HG03565 (cell line): Measurements from ENCODE around the gene VSX2.

ENCODE experiments used
- ATAC-seq: cut with Tn5 transposase; IDR thresholded peaks from one replicate; pipeline ENCODE4 v1.9.1; 2021; ENCODE audit warnings: mild to moderate bottlenecking, moderate library complexity; ENCODE audit not compliant: unreplicated experiment

The VSX2 gene

GRCh38 chr14:74221741-74222140 lies 17.5 kb upstream of the VSX2 start:
- no peak for ATAC-seq

GRCh38 chr14:74223016-74223415 lies 16.2 kb upstream of the VSX2 start:
- no peak for ATAC-seq

- no peak for ATAC-seq
Observed at GRCh38 chr14:74231784-74232183, 7.5 kb upstream of the VSX2 start.

- ATAC-seq, result no peak
Observed at GRCh38 chr14:74235017-74235416, 4.2 kb upstream of the VSX2 start.

- no peak for ATAC-seq
Observed at GRCh38 chr14:74237441-74237840, 1.8 kb upstream of the VSX2 start.

- ATAC-seq, result no peak
Observed at GRCh38 chr14:74239848-74240793, 872 bp downstream of the VSX2 start.

- no peak for ATAC-seq
Observed at GRCh38 chr14:74240794-74241651, 1.8 kb downstream of the VSX2 start.

- ATAC-seq, result no peak
Observed at GRCh38 chr14:74241652-74242017, 2.4 kb downstream of the VSX2 start.

GRCh38 chr14:74242021-74242779 lies 3.0 kb downstream of the VSX2 start:
- ATAC-seq, result no peak

- ATAC-seq, result no peak
Observed at GRCh38 chr14:74242780-74243042, 3.5 kb downstream of the VSX2 start.

GRCh38 chr14:74243051-74243450 lies 3.8 kb downstream of the VSX2 start:
- ATAC-seq, result no peak

- ATAC-seq, result no peak
Observed at GRCh38 chr14:74244115-74244514, 4.9 kb downstream of the VSX2 start.

- ATAC-seq, result no peak
Observed at GRCh38 chr14:74245292-74245691, 6.0 kb downstream of the VSX2 start.

GRCh38 chr14:74246542-74246941 lies 7.3 kb downstream of the VSX2 start:
- no peak for ATAC-seq

GRCh38 chr14:74248017-74248416 lies 8.8 kb downstream of the VSX2 start:
- no peak for ATAC-seq

GRCh38 chr14:74249433-74250375 lies 10.5 kb downstream of the VSX2 start:
- no peak for ATAC-seq

GRCh38 chr14:74255281-74255680 lies 16.0 kb downstream of the VSX2 start:
- no peak for ATAC-seq

- ATAC-seq, result no peak
Observed at GRCh38 chr14:74257078-74257940, 18.1 kb downstream of the VSX2 start.
